ENCODE measurements around the gene IL27RA. TPM values are rescaled to one million over a fixed set of nuclear protein-coding genes. Genes with fewer than 3 reads are reported as not detected.

The IL27RA gene
- total and polyA plus RNA-seq, 2 of the 4 experiments (the other 2 are of a cell fraction): 2.9 to 5.1 TPM

- Histone ChIP-seq H4K5ac (ENCODE audit: low read depth, low read length) (no peak overlapping the region), H3K18ac (ENCODE audit: low read depth, low read length) (no peak overlapping the region), H3K79me1 (ENCODE audit: low read depth in 1 of 2, low read length in 2 of 2) (peaks cover 0 to 19% of the 10 kb centered on the region in 2 experiments; a peak in 1 of 4 replicates), H4K91ac (ENCODE audit: insufficient read depth, low read depth, low read length) (no peak overlapping the region), H3K27me3 (ENCODE audit: control insufficient read depth, insufficient read depth, low read length) (no peaks in the 10 kb centered on the region), H2AFZ (replicated peaks; ENCODE audit: low read length, poor library complexity) (no peak overlapping the region), H3K4ac (ENCODE audit: low read depth, low read length) (no peak overlapping the region), H2BK5ac (ENCODE audit: low read depth, low read length, poor library complexity, severe bottlenecking) (no peak overlapping the region), H3K4me3 (ENCODE audit: insufficient read depth, low read depth, low read length) (no peak overlapping the region), H2BK20ac (ENCODE audit: low read depth, low read length) (no peak overlapping the region), H4K8ac (ENCODE audit: low read depth in 2 of 2, low read length in 2 of 2) (no peak overlapping the region), H3K4me1 (ENCODE audit: control insufficient read depth, insufficient read depth, low read length) (peaks cover 10% of the 10 kb centered on the region), H2BK15ac (ENCODE audit: low read depth, low read length) (no peak overlapping the region), H3K56ac (ENCODE audit: extremely low read depth, insufficient read depth, low read length) (no peak overlapping the region), H3K9ac (ENCODE audit: low read depth, low read length) (no peak overlapping the region), H3K4me2 (ENCODE audit: low read depth, low read length) (no peak overlapping the region), H2BK120ac (ENCODE audit: low read depth, low read length) (no peak overlapping the region), H3K27ac (ENCODE audit: insufficient read depth, low read length) (no peak overlapping the region), H2AK5ac (ENCODE audit: low read depth, low read length) (no peak overlapping the region), H3K14ac (replicated peaks; ENCODE audit: low read depth, low read length) (no peak overlapping the region), H2AK9ac (replicated peaks; ENCODE audit: low read depth, low read length, poor library complexity) (no peak overlapping the region), H4K20me1 (ENCODE audit: insufficient read depth, low read length) (no peaks in the 10 kb centered on the region), H3K36me3 (ENCODE audit: control insufficient read depth, insufficient read depth, low read length) (peaks cover 9% of the 10 kb centered on the region; the same call in 1 of the 2 replicates), H3K9me1 (ENCODE audit: insufficient read depth, low read length) (peaks cover 8% of the 10 kb centered on the region; the same call in 1 of the 2 replicates), H3K23ac (ENCODE audit: low read depth, low read length) (no peak overlapping the region), H3K9me3 (ENCODE audit: control insufficient read depth, insufficient read depth, low read length) (no peaks in the 10 kb centered on the region)
- ChIA-PET POLR2A (ENCODE audit: unreplicated experiment) (no interaction called here), CTCF (no interaction called here)
- dilution Hi-C loops (cut with HindIII; ENCODE audit: low sequenced_read_pairs, unreplicated experiment) (no loop called here), in situ Hi-C loops (cut with MboI; ENCODE audit: low sequenced_read_pairs) (no loop called here), intact Hi-C loops (cut with micrococcal nuclease) (no loop called here)
- no peak for TF ChIP-seq CEBPB (IDR thresholded peaks at IDR 0.05; ENCODE audit: low read depth, low read length)
- TF ChIP-seq RCOR1 (IDR thresholded peaks at IDR 0.05; ENCODE audit: insufficient replicate concordance, low read length): no peak
- TF ChIP-seq USF2 (IDR thresholded peaks at IDR 0.05; ENCODE audit: low read depth, low read length): no peak
- no peak for TF ChIP-seq CTCF (conservative IDR thresholded peaks at IDR 0.05; ENCODE audit: low read depth, low read length)
- no peak for TF ChIP-seq CHD1 (IDR thresholded peaks at IDR 0.05; ENCODE audit: low read depth, low read length)
- no peak for TF ChIP-seq MAZ (IDR thresholded peaks at IDR 0.05; ENCODE audit: borderline replicate concordance, low read depth, low read length)
- no peak for TF ChIP-seq ELK1 (IDR thresholded peaks at IDR 0.05; ENCODE audit: borderline replicate concordance, low read depth, low read length)
- no peak for TF ChIP-seq POLR2A (IDR thresholded peaks at IDR 0.05; ENCODE audit: low read depth, low read length)
- no peak for TF ChIP-seq MAFK (IDR thresholded peaks at IDR 0.05; ENCODE audit: low read depth, low read length)
- no peak for TF ChIP-seq RAD21 (IDR thresholded peaks at IDR 0.05; ENCODE audit: low read length)
- no peak for TF ChIP-seq MXI1 (IDR thresholded peaks at IDR 0.05; ENCODE audit: borderline replicate concordance, low read depth, low read length)
- 97% methylated on average over 5 of the region's 9 CpGs; no CpG with 5 or more reads in 1 of the 2 experiments for WGBS, 2 experiments (ENCODE audit: extremely low coverage in 2 of 2, insufficient read length in 1 of 2)
- DNase-seq (no peak), ATAC-seq (ENCODE audit: low read depth) (no peak)
- no TSS peak for BruUV-seq (replicated peaks)
These were observed 48.8 kb upstream of the IL27RA start for GRCh38 chr19:13982773-13983172.

All from IMR-90 (cell line).